GM23338 (cell line): Measurements from ENCODE around the gene NFILZ. TPM values are rescaled to one million over a fixed set of nuclear protein-coding genes. Genes with fewer than 3 reads are reported as not detected.

Experiments used
- ATAC-seq: fragments of 200-7000 bp; cut with Tn5 transposase; 3 replicates; pipeline ENCODE4 v1.9.1; 2020
- DNase-seq: peaks from one replicate; pipeline ENCODE4 v3.0.0-alpha.2; 2015; ENCODE audit warnings: low spot score
- H2AFZ ChIP-seq: fragments of 200-600 bp; sonication (generic); 2 replicates; pipeline ENCODE4 v1.8.0; 2016; ENCODE audit warnings: antibody characterized with exemption, mild to moderate bottlenecking, moderate library complexity
- H3F3A ChIP-seq: fragments of 200-600 bp; sonication (generic); replicated peaks from 2 replicates; pipeline ENCODE4 v1.8.0; 2017; ENCODE audit warnings: antibody characterized with exemption, mixed run types, low read depth
- H3K27ac ChIP-seq: fragments of 200-600 bp; sonication (generic); 2 replicates; pipeline ENCODE4 v1.6.1; 2016; ENCODE audit warnings: low read depth
- H3K27me3 ChIP-seq: fragments of 200-600 bp; sonication (generic); 2 replicates; pipeline ENCODE4 v1.8.0; 2016; ENCODE audit warnings: mild to moderate bottlenecking, mixed run types, moderate library complexity; ENCODE audit not compliant: insufficient read depth
- H3K36me3 ChIP-seq: fragments of 200-600 bp; sonication (generic); 2 replicates; pipeline ENCODE4 v1.8.0; 2016; ENCODE audit warnings: mild to moderate bottlenecking; ENCODE audit not compliant: insufficient read depth
- H3K4me1 ChIP-seq: fragments of 200-600 bp; sonication (generic); 2 replicates; pipeline ENCODE4 v1.8.0; 2016; ENCODE audit warnings: mild to moderate bottlenecking, moderate library complexity; ENCODE audit not compliant: insufficient read depth
- H3K4me2 ChIP-seq: fragments of 200-600 bp; sonication (generic); 2 replicates; pipeline ENCODE4 v1.7.1; 2017; ENCODE audit warnings: mixed run types
- H3K4me3 ChIP-seq: fragments of 200-600 bp; sonication (generic); 2 replicates; pipeline ENCODE4 v1.6.1; 2016; ENCODE audit warnings: mixed run types
- H3K79me2 ChIP-seq: fragments of 200-600 bp; sonication (generic); replicated peaks from 2 replicates; pipeline ENCODE4 v1.8.0; 2017; ENCODE audit warnings: mild to moderate bottlenecking; ENCODE audit not compliant: insufficient read depth
- H3K9me2 ChIP-seq: fragments of 200-600 bp; sonication (generic); 2 replicates; pipeline ENCODE4 v1.8.0; 2017; ENCODE audit not compliant: insufficient read depth
- H4K20me1 ChIP-seq: fragments of 200-600 bp; sonication (generic); replicated peaks from 2 replicates; pipeline ENCODE4 v1.8.0; 2017; ENCODE audit warnings: mild to moderate bottlenecking; ENCODE audit not compliant: insufficient read depth
- H3K27ac Mint-ChIP-seq: 2 replicates; pipeline ENCODE4 v1.8.0; 2020; ENCODE audit warnings: inconsistent platforms, mild to moderate bottlenecking, moderate library complexity, mixed read lengths
- H3K27me3 Mint-ChIP-seq: 3 replicates; pipeline ENCODE4 v1.8.0; 2022; ENCODE audit warnings: low read depth, mild to moderate bottlenecking, moderate library complexity, mixed read lengths, inconsistent platforms; ENCODE audit not compliant: insufficient read depth, poor library complexity
- H3K36me3 Mint-ChIP-seq: 3 replicates; pipeline ENCODE4 v1.8.0; 2021; ENCODE audit warnings: low read depth, mild to moderate bottlenecking, inconsistent platforms, moderate library complexity, mixed read lengths
- H3K4me1 Mint-ChIP-seq: 3 replicates; pipeline ENCODE4 v1.8.0; 2020; ENCODE audit warnings: mild to moderate bottlenecking, inconsistent platforms, mixed read lengths
- H3K4me3 Mint-ChIP-seq: 3 replicates; pipeline ENCODE4 v1.8.0; 2021; ENCODE audit warnings: moderate library complexity, mild to moderate bottlenecking, inconsistent platforms, mixed read lengths
- H3K9me3 Mint-ChIP-seq: 3 replicates; pipeline ENCODE4 v1.8.0; 2020; ENCODE audit warnings: moderate library complexity, mild to moderate bottlenecking, inconsistent platforms, mixed read lengths
- CREB1 ChIP-seq: fragments of 250-450 bp; sonication (Bioruptor Pico); IDR thresholded peaks from 2 replicates; pipeline ENCODE4 v1.5.0; 2020; ENCODE audit warnings: low read depth, mild to moderate bottlenecking, moderate library complexity
- EZH2 ChIP-seq: fragments of 200-600 bp; sonication (generic); IDR thresholded peaks from one replicate; pipeline ENCODE4 v1.8.0; 2017; ENCODE audit warnings: antibody characterized with exemption, mild to moderate bottlenecking, low read depth; ENCODE audit not compliant: unreplicated experiment
- EZH2phosphoT487 ChIP-seq: fragments of 200-600 bp; sonication (generic); IDR thresholded peaks from one replicate; pipeline ENCODE4 v1.8.1; 2018; ENCODE audit warnings: antibody characterized with exemption; ENCODE audit not compliant: unreplicated experiment
- JUNB ChIP-seq: IDR thresholded peaks from one replicate; pipeline ENCODE4 v1.6.1; 2016; ENCODE audit warnings: antibody characterized with exemption; ENCODE audit not compliant: unreplicated experiment
- NANOG ChIP-seq: IDR thresholded peaks from 2 replicates; pipeline ENCODE4 v1.6.1; 2016; ENCODE audit warnings: antibody characterized with exemption, borderline replicate concordance
- POLR2AphosphoS5 ChIP-seq: IDR thresholded peaks from 2 replicates; pipeline ENCODE4 v1.6.1; 2016; ENCODE audit warnings: antibody characterized with exemption, low read depth
- STAT1 ChIP-seq: IDR thresholded peaks from one replicate; pipeline ENCODE4 v1.6.1; 2016; ENCODE audit warnings: antibody characterized with exemption; ENCODE audit not compliant: unreplicated experiment
- ZNF114 ChIP-seq: fragments of 250-450 bp; sonication (Bioruptor Pico); IDR thresholded peaks from 2 replicates; pipeline ENCODE4 v1.5.0; 2020; ENCODE audit warnings: mild to moderate bottlenecking, moderate library complexity
- ZNF331 ChIP-seq: fragments of 250-450 bp; sonication (Bioruptor Pico); IDR thresholded peaks from 2 replicates; pipeline ENCODE4 v1.5.0; 2020; ENCODE audit warnings: low read depth, mild to moderate bottlenecking, moderate library complexity
- polyA plus RNA-seq: library from polyadenylated mRNA; unstranded; fragments of >200 nt; fragmentation: Nextera tagmentation; extraction: Ambion mirVana; gene quantifications from 2 replicates; pipeline ENCODE4 v1.2.1, GENCODE V29; 2016
- total RNA-seq: library from RNA; depleted of rRNA; stranded (reverse); fragments of >200 nt; shearing (Covaris generic); gene quantifications from 2 replicates; pipeline ENCODE4 v1.2.3, GENCODE V29; 2014
- TF ChIP-seq, protein P1 (sequence below): fragments of 250-450 bp; sonication (Bioruptor Pico); IDR thresholded peaks from 2 replicates; pipeline ENCODE4 v1.5.0; 2020; ENCODE audit warnings: mild to moderate bottlenecking, moderate library complexity
- TF ChIP-seq, protein P2 (sequence below), 2 experiments: fragments of 200-600 bp in 1 of 2; sonication (generic) in 1 of 2; conservative IDR thresholded peaks; 2 replicates each; pipeline versions ENCODE4 v1.5.1 to v1.6.1; 2016 to 2017; ENCODE audit warnings: antibody characterized with exemption in 2 of 2, low read depth in 2 of 2, mild to moderate bottlenecking in 2 of 2, moderate library complexity in 1 of 2
- TF ChIP-seq, protein P3 (sequence below): IDR thresholded peaks from one replicate; pipeline ENCODE4 v1.6.1; 2018; ENCODE audit warnings: antibody characterized with exemption; ENCODE audit not compliant: unreplicated experiment
- TF ChIP-seq, protein P4 (sequence below): IDR thresholded peaks from 2 replicates; pipeline ENCODE4 v1.6.1; 2016; ENCODE audit warnings: antibody characterized with exemption

The NFILZ gene
- total and polyA plus RNA-seq, 2 experiments from 2014 or later = not detected

DNA sequence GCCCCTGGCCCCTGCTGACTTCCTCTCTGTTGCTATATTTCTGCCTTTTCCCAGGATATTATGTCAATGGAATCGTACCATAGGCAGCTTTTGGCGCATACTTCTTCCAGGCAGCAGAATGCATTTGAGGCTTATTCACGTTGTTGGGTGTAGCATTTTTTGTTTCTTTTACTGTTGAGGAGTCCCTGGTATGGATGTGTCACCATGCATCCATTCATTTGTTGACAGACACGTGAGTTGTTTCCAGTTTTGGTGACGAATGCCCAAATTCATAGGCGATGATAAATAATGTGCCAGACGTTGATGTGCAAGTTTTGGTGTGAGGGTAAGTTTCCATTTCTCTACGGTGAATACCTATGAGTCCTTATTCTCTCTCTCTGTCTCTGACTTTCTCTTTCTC, 5.0 kb downstream of the NFILZ start:
- Histone ChIP-seq H3F3A (no peaks in the 10 kb centered on the region), H3K4me2 (no peak overlapping the region), H3K4me3 (no peak overlapping the region), H3K27me3 (no peaks in the 10 kb centered on the region), H2AFZ (no peak overlapping the region), H3K4me1 (peaks cover 11% of the 10 kb centered on the region; the same call in 1 of the 2 replicates), H3K9me2 (no peaks in the 10 kb centered on the region), H3K36me3 (no peaks in the 10 kb centered on the region), H3K79me2 (no peaks in the 10 kb centered on the region), H3K27ac (no peak overlapping the region), H4K20me1 (no peaks in the 10 kb centered on the region)
- DNase-seq (no peak), ATAC-seq (no peak)
- peaks cover 11% of the 10 kb centered on the region for H3K27me3 Mint-ChIP-seq
- TF ChIP-seq, protein P1, sequence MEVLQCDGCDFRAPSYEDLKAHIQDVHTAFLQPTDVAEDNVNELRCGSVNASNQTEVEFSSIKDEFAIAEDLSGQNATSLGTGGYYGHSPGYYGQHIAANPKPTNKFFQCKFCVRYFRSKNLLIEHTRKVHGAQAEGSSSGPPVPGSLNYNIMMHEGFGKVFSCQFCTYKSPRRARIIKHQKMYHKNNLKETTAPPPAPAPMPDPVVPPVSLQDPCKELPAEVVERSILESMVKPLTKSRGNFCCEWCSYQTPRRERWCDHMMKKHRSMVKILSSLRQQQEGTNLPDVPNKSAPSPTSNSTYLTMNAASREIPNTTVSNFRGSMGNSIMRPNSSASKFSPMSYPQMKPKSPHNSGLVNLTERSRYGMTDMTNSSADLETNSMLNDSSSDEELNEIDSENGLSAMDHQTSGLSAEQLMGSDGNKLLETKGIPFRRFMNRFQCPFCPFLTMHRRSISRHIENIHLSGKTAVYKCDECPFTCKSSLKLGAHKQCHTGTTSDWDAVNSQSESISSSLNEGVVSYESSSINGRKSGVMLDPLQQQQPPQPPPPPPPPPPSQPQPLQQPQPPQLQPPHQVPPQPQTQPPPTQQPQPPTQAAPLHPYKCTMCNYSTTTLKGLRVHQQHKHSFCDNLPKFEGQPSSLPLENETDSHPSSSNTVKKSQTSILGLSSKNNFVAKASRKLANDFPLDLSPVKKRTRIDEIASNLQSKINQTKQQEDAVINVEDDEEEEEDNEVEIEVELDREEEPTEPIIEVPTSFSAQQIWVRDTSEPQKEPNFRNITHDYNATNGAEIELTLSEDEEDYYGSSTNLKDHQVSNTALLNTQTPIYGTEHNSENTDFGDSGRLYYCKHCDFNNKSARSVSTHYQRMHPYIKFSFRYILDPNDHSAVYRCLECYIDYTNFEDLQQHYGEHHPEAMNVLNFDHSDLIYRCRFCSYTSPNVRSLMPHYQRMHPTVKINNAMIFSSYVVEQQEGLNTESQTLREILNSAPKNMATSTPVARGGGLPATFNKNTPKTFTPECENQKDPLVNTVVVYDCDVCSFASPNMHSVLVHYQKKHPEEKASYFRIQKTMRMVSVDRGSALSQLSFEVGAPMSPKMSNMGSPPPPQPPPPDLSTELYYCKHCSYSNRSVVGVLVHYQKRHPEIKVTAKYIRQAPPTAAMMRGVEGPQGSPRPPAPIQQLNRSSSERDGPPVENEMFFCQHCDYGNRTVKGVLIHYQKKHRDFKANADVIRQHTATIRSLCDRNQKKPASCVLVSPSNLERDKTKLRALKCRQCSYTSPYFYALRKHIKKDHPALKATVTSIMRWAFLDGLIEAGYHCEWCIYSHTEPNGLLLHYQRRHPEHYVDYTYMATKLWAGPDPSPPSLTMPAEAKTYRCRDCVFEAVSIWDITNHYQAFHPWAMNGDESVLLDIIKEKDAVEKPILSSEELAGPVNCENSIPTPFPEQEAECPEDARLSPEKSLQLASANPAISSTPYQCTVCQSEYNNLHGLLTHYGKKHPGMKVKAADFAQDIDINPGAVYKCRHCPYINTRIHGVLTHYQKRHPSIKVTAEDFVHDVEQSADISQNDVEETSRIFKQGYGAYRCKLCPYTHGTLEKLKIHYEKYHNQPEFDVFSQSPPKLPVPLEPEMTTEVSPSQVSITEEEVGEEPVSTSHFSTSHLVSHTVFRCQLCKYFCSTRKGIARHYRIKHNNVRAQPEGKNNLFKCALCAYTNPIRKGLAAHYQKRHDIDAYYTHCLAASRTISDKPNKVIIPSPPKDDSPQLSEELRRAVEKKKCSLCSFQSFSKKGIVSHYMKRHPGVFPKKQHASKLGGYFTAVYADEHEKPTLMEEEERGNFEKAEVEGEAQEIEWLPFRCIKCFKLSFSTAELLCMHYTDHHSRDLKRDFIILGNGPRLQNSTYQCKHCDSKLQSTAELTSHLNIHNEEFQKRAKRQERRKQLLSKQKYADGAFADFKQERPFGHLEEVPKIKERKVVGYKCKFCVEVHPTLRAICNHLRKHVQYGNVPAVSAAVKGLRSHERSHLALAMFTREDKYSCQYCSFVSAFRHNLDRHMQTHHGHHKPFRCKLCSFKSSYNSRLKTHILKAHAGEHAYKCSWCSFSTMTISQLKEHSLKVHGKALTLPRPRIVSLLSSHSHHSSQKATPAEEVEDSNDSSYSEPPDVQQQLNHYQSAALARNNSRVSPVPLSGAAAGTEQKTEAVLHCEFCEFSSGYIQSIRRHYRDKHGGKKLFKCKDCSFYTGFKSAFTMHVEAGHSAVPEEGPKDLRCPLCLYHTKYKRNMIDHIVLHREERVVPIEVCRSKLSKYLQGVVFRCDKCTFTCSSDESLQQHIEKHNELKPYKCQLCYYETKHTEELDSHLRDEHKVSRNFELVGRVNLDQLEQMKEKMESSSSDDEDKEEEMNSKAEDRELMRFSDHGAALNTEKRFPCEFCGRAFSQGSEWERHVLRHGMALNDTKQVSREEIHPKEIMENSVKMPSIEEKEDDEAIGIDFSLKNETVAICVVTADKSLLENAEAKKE (CRISPR knock-in tag) = no peak
- TF ChIP-seq, protein P2, sequence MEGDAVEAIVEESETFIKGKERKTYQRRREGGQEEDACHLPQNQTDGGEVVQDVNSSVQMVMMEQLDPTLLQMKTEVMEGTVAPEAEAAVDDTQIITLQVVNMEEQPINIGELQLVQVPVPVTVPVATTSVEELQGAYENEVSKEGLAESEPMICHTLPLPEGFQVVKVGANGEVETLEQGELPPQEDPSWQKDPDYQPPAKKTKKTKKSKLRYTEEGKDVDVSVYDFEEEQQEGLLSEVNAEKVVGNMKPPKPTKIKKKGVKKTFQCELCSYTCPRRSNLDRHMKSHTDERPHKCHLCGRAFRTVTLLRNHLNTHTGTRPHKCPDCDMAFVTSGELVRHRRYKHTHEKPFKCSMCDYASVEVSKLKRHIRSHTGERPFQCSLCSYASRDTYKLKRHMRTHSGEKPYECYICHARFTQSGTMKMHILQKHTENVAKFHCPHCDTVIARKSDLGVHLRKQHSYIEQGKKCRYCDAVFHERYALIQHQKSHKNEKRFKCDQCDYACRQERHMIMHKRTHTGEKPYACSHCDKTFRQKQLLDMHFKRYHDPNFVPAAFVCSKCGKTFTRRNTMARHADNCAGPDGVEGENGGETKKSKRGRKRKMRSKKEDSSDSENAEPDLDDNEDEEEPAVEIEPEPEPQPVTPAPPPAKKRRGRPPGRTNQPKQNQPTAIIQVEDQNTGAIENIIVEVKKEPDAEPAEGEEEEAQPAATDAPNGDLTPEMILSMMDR (conservative IDR thresholded peaks at IDR 0.05; ENCODE audit: low read depth in 2 of 2) = no peak
- no peak for TF ChIP-seq ZNF331
- no peak for TF ChIP-seq EZH2phosphoT487
- no peak for TF ChIP-seq JUNB
- TF ChIP-seq, protein P3, sequence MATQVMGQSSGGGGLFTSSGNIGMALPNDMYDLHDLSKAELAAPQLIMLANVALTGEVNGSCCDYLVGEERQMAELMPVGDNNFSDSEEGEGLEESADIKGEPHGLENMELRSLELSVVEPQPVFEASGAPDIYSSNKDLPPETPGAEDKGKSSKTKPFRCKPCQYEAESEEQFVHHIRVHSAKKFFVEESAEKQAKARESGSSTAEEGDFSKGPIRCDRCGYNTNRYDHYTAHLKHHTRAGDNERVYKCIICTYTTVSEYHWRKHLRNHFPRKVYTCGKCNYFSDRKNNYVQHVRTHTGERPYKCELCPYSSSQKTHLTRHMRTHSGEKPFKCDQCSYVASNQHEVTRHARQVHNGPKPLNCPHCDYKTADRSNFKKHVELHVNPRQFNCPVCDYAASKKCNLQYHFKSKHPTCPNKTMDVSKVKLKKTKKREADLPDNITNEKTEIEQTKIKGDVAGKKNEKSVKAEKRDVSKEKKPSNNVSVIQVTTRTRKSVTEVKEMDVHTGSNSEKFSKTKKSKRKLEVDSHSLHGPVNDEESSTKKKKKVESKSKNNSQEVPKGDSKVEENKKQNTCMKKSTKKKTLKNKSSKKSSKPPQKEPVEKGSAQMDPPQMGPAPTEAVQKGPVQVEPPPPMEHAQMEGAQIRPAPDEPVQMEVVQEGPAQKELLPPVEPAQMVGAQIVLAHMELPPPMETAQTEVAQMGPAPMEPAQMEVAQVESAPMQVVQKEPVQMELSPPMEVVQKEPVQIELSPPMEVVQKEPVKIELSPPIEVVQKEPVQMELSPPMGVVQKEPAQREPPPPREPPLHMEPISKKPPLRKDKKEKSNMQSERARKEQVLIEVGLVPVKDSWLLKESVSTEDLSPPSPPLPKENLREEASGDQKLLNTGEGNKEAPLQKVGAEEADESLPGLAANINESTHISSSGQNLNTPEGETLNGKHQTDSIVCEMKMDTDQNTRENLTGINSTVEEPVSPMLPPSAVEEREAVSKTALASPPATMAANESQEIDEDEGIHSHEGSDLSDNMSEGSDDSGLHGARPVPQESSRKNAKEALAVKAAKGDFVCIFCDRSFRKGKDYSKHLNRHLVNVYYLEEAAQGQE = no peak
- no peak for TF ChIP-seq NANOG
- no peak for TF ChIP-seq CREB1 (CRISPR knock-in tag)
- TF ChIP-seq, protein P4, sequence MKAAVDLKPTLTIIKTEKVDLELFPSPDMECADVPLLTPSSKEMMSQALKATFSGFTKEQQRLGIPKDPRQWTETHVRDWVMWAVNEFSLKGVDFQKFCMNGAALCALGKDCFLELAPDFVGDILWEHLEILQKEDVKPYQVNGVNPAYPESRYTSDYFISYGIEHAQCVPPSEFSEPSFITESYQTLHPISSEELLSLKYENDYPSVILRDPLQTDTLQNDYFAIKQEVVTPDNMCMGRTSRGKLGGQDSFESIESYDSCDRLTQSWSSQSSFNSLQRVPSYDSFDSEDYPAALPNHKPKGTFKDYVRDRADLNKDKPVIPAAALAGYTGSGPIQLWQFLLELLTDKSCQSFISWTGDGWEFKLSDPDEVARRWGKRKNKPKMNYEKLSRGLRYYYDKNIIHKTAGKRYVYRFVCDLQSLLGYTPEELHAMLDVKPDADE = no peak
- TF ChIP-seq ZNF114 = no peak
- no peak for TF ChIP-seq STAT1
- no peak for TF ChIP-seq EZH2
- no peak for TF ChIP-seq POLR2AphosphoS5
- H3K27ac Mint-ChIP-seq = no peak overlapping the region
- no peaks in the 10 kb centered on the region for H3K36me3 Mint-ChIP-seq
- peaks cover 4% of the 10 kb centered on the region; the same call in 2 of the 3 replicates for H3K4me1 Mint-ChIP-seq
- H3K4me3 Mint-ChIP-seq = no peak overlapping the region
- H3K9me3 Mint-ChIP-seq = peaks cover 30% of the 10 kb centered on the region
